ENCODE measurements around the gene M1AP. TPM values are rescaled to one million over a fixed set of nuclear protein-coding genes. Genes with fewer than 3 reads are reported as not detected.

The M1AP gene
- total RNA-seq, 1 experiment from 2014 or later: 7.6 TPM

GRCh38 chr2:74693668-74694067 is 45.5 kb upstream of the M1AP start:
- Histone ChIP-seq H3K27ac (ENCODE audit: insufficient read length, low read depth, low read length) (no peak overlapping the region), H3K23ac (ENCODE audit: insufficient read length, low read depth, low read length) (no peak overlapping the region), H4K8ac (replicated peaks; ENCODE audit: insufficient read length, low read depth, low read length) (no peak overlapping the region), H3K18ac (ENCODE audit: insufficient read length, low read depth, low read length) (no peak overlapping the region), H3K4me2 (ENCODE audit: insufficient read depth, insufficient read length, low read length) (no peak overlapping the region), H4K20me1 (ENCODE audit: control insufficient read depth, insufficient read depth, insufficient read length) (no peaks in the 10 kb centered on the region), H2BK120ac (ENCODE audit: low read depth, low read length, poor library complexity, severe bottlenecking) (no peak overlapping the region), H2BK12ac (ENCODE audit: insufficient read length, low read depth, low read length) (no peak overlapping the region), H4K91ac (ENCODE audit: insufficient read length, low read depth, low read length) (no peak overlapping the region), H3K4ac (ENCODE audit: low read depth, low read length) (no peak overlapping the region), H2AK5ac (ENCODE audit: insufficient read length, low read length) (no peak overlapping the region), H3K56ac (ENCODE audit: insufficient read length, low read depth, low read length) (no peak overlapping the region), H3K9me3 (ENCODE audit: control insufficient read depth, low read depth, low read length) (no peaks in the 10 kb centered on the region), H3K79me1 (ENCODE audit: insufficient read depth, low read depth, low read length, poor library complexity, severe bottlenecking) (no peaks in the 10 kb centered on the region), H3T11ph (ENCODE audit: low read length) (no peak overlapping the region), H3K9ac (ENCODE audit: extremely low read depth, insufficient read length, low read length) (no peak overlapping the region), H3K23me2 (ENCODE audit: insufficient read length, low read depth, low read length, poor library complexity, severe bottlenecking) (no peaks in the 10 kb centered on the region), H2BK15ac (ENCODE audit: low read depth, low read length) (no peak overlapping the region), H3K27me3 (ENCODE audit: insufficient read depth, low read length) (no peaks in the 10 kb centered on the region), H3K4me1 (ENCODE audit: insufficient read depth, low read length) (no peaks in the 10 kb centered on the region), H2BK20ac (ENCODE audit: low read depth, low read length, poor library complexity, severe bottlenecking) (no peak overlapping the region), H3K79me2 (ENCODE audit: insufficient read depth, low read length) (peaks cover 1% of the 10 kb centered on the region; the same call in 1 of the 2 replicates), H3K14ac (ENCODE audit: insufficient read depth, low read length) (no peak overlapping the region), H4K5ac (ENCODE audit: insufficient read length, low read depth, low read length) (no peak overlapping the region), H2AFZ (ENCODE audit: low read length) (no peak overlapping the region), H2BK5ac (ENCODE audit: insufficient read length, low read length) (no peak overlapping the region)
- Mint-ChIP-seq H3K36me3 (ENCODE audit: insufficient read depth in 1 of 3, low read depth in 3 of 3) (no peaks in the 10 kb centered on the region), H3K9me3 (no peaks in the 10 kb centered on the region), H3K27me3 (ENCODE audit: low read depth) (no peaks in the 10 kb centered on the region), H3K27ac (no peak overlapping the region), H3K4me1 (no peaks in the 10 kb centered on the region; a peak in 1 of 4 replicates), H3K4me3 (no peak overlapping the region)
- DNase-seq: no peak
- TF ChIP-seq, protein P1, sequence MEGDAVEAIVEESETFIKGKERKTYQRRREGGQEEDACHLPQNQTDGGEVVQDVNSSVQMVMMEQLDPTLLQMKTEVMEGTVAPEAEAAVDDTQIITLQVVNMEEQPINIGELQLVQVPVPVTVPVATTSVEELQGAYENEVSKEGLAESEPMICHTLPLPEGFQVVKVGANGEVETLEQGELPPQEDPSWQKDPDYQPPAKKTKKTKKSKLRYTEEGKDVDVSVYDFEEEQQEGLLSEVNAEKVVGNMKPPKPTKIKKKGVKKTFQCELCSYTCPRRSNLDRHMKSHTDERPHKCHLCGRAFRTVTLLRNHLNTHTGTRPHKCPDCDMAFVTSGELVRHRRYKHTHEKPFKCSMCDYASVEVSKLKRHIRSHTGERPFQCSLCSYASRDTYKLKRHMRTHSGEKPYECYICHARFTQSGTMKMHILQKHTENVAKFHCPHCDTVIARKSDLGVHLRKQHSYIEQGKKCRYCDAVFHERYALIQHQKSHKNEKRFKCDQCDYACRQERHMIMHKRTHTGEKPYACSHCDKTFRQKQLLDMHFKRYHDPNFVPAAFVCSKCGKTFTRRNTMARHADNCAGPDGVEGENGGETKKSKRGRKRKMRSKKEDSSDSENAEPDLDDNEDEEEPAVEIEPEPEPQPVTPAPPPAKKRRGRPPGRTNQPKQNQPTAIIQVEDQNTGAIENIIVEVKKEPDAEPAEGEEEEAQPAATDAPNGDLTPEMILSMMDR (conservative IDR thresholded peaks at IDR 0.05): no peak
- no CpG with 5 or more reads among the region's 1 CpG for WGBS (ENCODE audit: extremely low coverage, insufficient read length, low lambda C conversion rate)
